ENCODE results near the gene RECQL. TPM values are rescaled to one million over a fixed set of nuclear protein-coding genes. Genes with fewer than 3 reads are reported as not detected.
"Not testable (repeated sequence)": the region's sequence is repeated elsewhere in the genome, so short reads cannot be mapped to it uniquely, and the experiment has no call there.

Gene RECQL
- polyA plus RNA-seq, 1 of the 3 experiments (the other 2 are of a cell fraction): 14.6 TPM

- Histone ChIP-seq H3K27ac (ENCODE audit: low read depth in 2 of 2, low read length in 1 of 2) (no peak overlapping the region), H3K4me3 (ENCODE audit: low read depth in 2 of 2, low read length in 1 of 2) (no peak overlapping the region), H3K9me2 (no peaks in the 10 kb centered on the region), H4K20me1 (ENCODE audit: insufficient read depth) (no peaks in the 10 kb centered on the region), H3K4me1 (ENCODE audit: control insufficient read depth in 1 of 2, insufficient read depth in 2 of 2, low read depth in 1 of 2, low read length in 1 of 2) (no peaks in the 10 kb centered on the region), H3K27me3 (ENCODE audit: insufficient read depth) (no peaks in the 10 kb centered on the region), H3K9me3 (no peaks in the 10 kb centered on the region), H3K36me3 (replicated peaks in 1 of 2; ENCODE audit: control insufficient read depth in 1 of 2, insufficient read depth in 2 of 2, low read length in 1 of 2) (peaks cover 80 to 82% of the 10 kb centered on the region in 2 experiments), H3F3A (replicated peaks; ENCODE audit: insufficient read depth) (peaks cover 17% of the 10 kb centered on the region), H2AFZ (ENCODE audit: low read depth) (no peak overlapping the region), H3K79me2 (ENCODE audit: insufficient read depth) (no peaks in the 10 kb centered on the region), H3K4me2 (no peak overlapping the region), H3K9ac (no peak overlapping the region)
- DNase-seq: no peak
- TF ChIP-seq MEF2A (IDR thresholded peaks at IDR 0.05; ENCODE audit: borderline replicate concordance, low read depth) (no peak), FOXM1 (IDR thresholded peaks at IDR 0.05; ENCODE audit: low read depth) (no peak), EP300 (IDR thresholded peaks at IDR 0.05; ENCODE audit: borderline replicate concordance in 1 of 2, low read depth in 1 of 2, low read length in 1 of 2) (no peak), TAF1 (IDR thresholded peaks at IDR 0.05; ENCODE audit: borderline replicate concordance, low read depth, low read length) (no peak), SIN3A (IDR thresholded peaks at IDR 0.05; ENCODE audit: borderline replicate concordance, low read depth, low read length) (no peak), TCF12 (IDR thresholded peaks at IDR 0.05) (no peak), NFIC (IDR thresholded peaks at IDR 0.05; ENCODE audit: borderline replicate concordance) (no peak), MAX (IDR thresholded peaks at IDR 0.05; ENCODE audit: low read depth) (no peak), RFX5 (IDR thresholded peaks at IDR 0.05; ENCODE audit: low read length) (no peak), YY1 (IDR thresholded peaks at IDR 0.05; ENCODE audit: low read depth) (no peak), CHD2 (IDR thresholded peaks at IDR 0.05; ENCODE audit: low read length, partially characterized antibody) (no peak), USF2 (IDR thresholded peaks at IDR 0.05; ENCODE audit: borderline replicate concordance, low read depth, low read length) (no peak), RXRA (IDR thresholded peaks at IDR 0.05; ENCODE audit: borderline replicate concordance, low read depth) (no peak), POLR2AphosphoS5 (IDR thresholded peaks at IDR 0.05; ENCODE audit: low read depth, low read length) (no peak), ELF1 (IDR thresholded peaks at IDR 0.05) (no peak)
- ChIA-PET CTCF (no interaction called here), POLR2A (no interaction called here)
- 97% methylated on average over 7 of the region's 7 CpGs for WGBS (ENCODE audit: low lambda C conversion rate)
Observed at GRCh38 chr12:21472197-21472823, 29.1 kb downstream of the RECQL start.

- H3K9me2 ChIP-seq: no peaks in the 10 kb centered on the region
- no peak overlapping the region for H3K4me3 ChIP-seq (ENCODE audit: low read depth in 2 of 2, low read length in 1 of 2)
- H3K4me1 ChIP-seq (ENCODE audit: control insufficient read depth in 1 of 2, insufficient read depth in 2 of 2, low read depth in 1 of 2, low read length in 1 of 2): no peaks in the 10 kb centered on the region
- ChIA-PET POLR2A (no interaction called here), CTCF (no interaction called here)
- no peak overlapping the region for H3K9ac ChIP-seq
- no peak overlapping the region for H2AFZ ChIP-seq (ENCODE audit: low read depth)
- H4K20me1 ChIP-seq (ENCODE audit: insufficient read depth): no peaks in the 10 kb centered on the region
- TF ChIP-seq TEAD4 (IDR thresholded peaks at IDR 0.05; ENCODE audit: borderline replicate concordance, insufficient read depth) (no peak), FOXM1 (IDR thresholded peaks at IDR 0.05; ENCODE audit: low read depth) (no peak), FOXJ3 (CRISPR knock-in tag; IDR thresholded peaks at IDR 0.05) (no peak)
- H3K36me3 ChIP-seq (replicated peaks in 1 of 2; ENCODE audit: control insufficient read depth in 1 of 2, insufficient read depth in 2 of 2, low read length in 1 of 2): peaks cover 75 to 85% of the 10 kb centered on the region in 2 experiments
- no peaks in the 10 kb centered on the region for H3K27me3 ChIP-seq (ENCODE audit: insufficient read depth)
- no peak overlapping the region for H3K4me2 ChIP-seq
- WGBS (ENCODE audit: low lambda C conversion rate): 84% methylated on average over 2 of the region's 2 CpGs
- peaks cover 7% of the 10 kb centered on the region; the same call in 1 of the 2 replicates for H3K79me2 ChIP-seq (ENCODE audit: insufficient read depth)
- no peak overlapping the region for H3K27ac ChIP-seq (ENCODE audit: low read depth in 2 of 2, low read length in 1 of 2)
- no peaks in the 10 kb centered on the region for H3K9me3 ChIP-seq
- H3F3A ChIP-seq (replicated peaks; ENCODE audit: insufficient read depth): peaks cover 17% of the 10 kb centered on the region
- no peak for DNase-seq
Observed at GRCh38 chr12:21471294-21471693, 30.1 kb downstream of the RECQL start.

- Histone ChIP-seq H3F3A (replicated peaks; ENCODE audit: insufficient read depth) (peaks cover 20% of the 10 kb centered on the region), H3K36me3 (replicated peaks in 1 of 2; ENCODE audit: control insufficient read depth in 1 of 2, insufficient read depth in 2 of 2, low read length in 1 of 2) (peaks cover 50 to 54% of the 10 kb centered on the region in 2 experiments)
- H3K79me2 ChIP-seq (ENCODE audit: insufficient read depth); H3K9ac ChIP-seq; H3K9me2 ChIP-seq; DNase-seq; CTCF ChIA-PET; H3K4me2 ChIP-seq; H3K4me3 ChIP-seq (ENCODE audit: low read depth in 2 of 2, low read length in 1 of 2); H2AFZ ChIP-seq (ENCODE audit: low read depth); POLR2A ChIA-PET; H3K27ac ChIP-seq (ENCODE audit: low read depth in 2 of 2, low read length in 1 of 2); H3K27me3 ChIP-seq (ENCODE audit: insufficient read depth); H3K4me1 ChIP-seq (ENCODE audit: control insufficient read depth in 1 of 2, insufficient read depth in 2 of 2, low read depth in 1 of 2, low read length in 1 of 2); H3K9me3 ChIP-seq; H4K20me1 ChIP-seq (ENCODE audit: insufficient read depth): not testable (repeated sequence)
- whole genome bisulfite sequencing (ENCODE audit: low lambda C conversion rate): 94% methylated on average over 2 of the region's 2 CpGs
Observed at GRCh38 chr12:21467334-21467733, 34.1 kb downstream of the RECQL start.

All from SK-N-SH (cell line).